IPS-15b (cell line): Measurements from ENCODE around the gene HNRNPM.

Experiments used
- H3K27me3 ChIP-seq: one replicate; pipeline ENCODE4 v1.6.1; 2013; ENCODE audit warnings: low read length; ENCODE audit not compliant: control insufficient read depth, insufficient read depth
- H3K36me3 ChIP-seq: one replicate; pipeline ENCODE4 v1.6.1; 2013; ENCODE audit warnings: low read length; ENCODE audit not compliant: control insufficient read depth, insufficient read depth
- H3K4me1 ChIP-seq: one replicate; pipeline ENCODE4 v1.6.1; 2013; ENCODE audit warnings: mild to moderate bottlenecking, low read length; ENCODE audit not compliant: control insufficient read depth, insufficient read depth
- H3K4me3 ChIP-seq: one replicate; pipeline ENCODE4 v1.5.1; 2013; ENCODE audit warnings: low read depth, low read length
- H3K9ac ChIP-seq: one replicate; pipeline ENCODE4 v1.6.1; 2013; ENCODE audit warnings: low read depth, mild to moderate bottlenecking, low read length
- H3K9me3 ChIP-seq: one replicate; pipeline ENCODE4 v1.6.1; 2013; ENCODE audit warnings: mild to moderate bottlenecking, low read length; ENCODE audit not compliant: control insufficient read depth, insufficient read depth

HNRNPM gene

DNA sequence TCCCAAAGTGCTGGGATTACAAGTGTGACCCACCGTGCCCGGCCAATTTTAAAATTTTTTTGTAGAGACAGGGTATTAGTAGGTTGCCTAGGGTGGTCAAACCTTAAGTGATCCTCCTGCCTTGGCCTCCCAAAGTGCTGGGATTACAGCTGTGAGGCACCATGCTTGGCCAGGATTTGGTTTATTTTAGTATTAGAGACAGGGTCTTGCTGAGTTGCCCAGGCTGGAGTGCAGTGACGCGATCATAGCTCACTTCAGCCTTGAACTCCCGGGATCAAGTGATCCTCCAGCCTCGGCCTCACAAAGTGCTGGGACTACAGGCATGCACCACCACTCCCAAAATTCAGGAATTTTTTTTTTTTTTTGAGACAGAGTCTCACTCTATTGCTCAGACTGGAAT is 74.6 kb downstream of the HNRNPM start:
- no peaks in the 10 kb centered on the region for H3K9me3 ChIP-seq
- no peaks in the 10 kb centered on the region for H3K27me3 ChIP-seq
- no peaks in the 10 kb centered on the region for H3K36me3 ChIP-seq
- H3K4me1 ChIP-seq = no peaks in the 10 kb centered on the region
- H3K9ac ChIP-seq = no peak overlapping the region
- no peak overlapping the region for H3K4me3 ChIP-seq

GRCh38 chr19:8525401-8525684 is 80.6 kb downstream of the HNRNPM start:
- Histone ChIP-seq H3K4me1 (no peaks in the 10 kb centered on the region), H3K9ac (no peak overlapping the region), H3K36me3 (no peaks in the 10 kb centered on the region), H3K27me3 (peaks cover 3% of the 10 kb centered on the region), H3K4me3 (no peak overlapping the region), H3K9me3 (no peaks in the 10 kb centered on the region)

- Histone ChIP-seq H3K4me3 (peak overlapping the region; percentile 77), H3K9me3 (no peaks in the 10 kb centered on the region), H3K9ac (no peak overlapping the region), H3K4me1 (no peaks in the 10 kb centered on the region), H3K27me3 (peaks cover 3% of the 10 kb centered on the region), H3K36me3 (no peaks in the 10 kb centered on the region)
These were observed 81.7 kb downstream of the HNRNPM start for GRCh38 chr19:8526345-8527091.

DNA sequence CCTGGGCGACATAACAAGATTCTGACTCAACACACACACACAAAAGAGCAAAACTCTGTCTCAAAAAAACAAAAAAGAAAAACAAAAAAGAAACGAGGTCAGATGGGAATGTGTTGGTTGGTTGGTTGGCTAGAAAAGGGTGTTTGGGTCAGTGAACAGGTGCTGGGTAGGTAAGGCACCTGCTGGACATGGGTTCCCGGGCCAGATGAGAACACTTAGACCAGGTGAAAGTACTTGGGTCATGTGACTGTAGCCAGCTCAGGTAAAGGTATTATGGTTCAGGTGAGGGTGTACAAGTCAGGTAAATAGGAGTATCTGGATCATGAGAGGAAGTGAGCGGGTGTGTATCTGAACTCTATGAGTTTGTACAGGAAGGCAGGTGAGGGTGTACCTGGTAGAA is 83.7 kb downstream of the HNRNPM start:
- no peak overlapping the region for H3K9ac ChIP-seq
- H3K36me3 ChIP-seq = no peaks in the 10 kb centered on the region
- H3K4me3 ChIP-seq = no peak overlapping the region
- no peaks in the 10 kb centered on the region for H3K9me3 ChIP-seq
- H3K4me1 ChIP-seq = no peaks in the 10 kb centered on the region
- peaks cover 3% of the 10 kb centered on the region for H3K27me3 ChIP-seq

DNA sequence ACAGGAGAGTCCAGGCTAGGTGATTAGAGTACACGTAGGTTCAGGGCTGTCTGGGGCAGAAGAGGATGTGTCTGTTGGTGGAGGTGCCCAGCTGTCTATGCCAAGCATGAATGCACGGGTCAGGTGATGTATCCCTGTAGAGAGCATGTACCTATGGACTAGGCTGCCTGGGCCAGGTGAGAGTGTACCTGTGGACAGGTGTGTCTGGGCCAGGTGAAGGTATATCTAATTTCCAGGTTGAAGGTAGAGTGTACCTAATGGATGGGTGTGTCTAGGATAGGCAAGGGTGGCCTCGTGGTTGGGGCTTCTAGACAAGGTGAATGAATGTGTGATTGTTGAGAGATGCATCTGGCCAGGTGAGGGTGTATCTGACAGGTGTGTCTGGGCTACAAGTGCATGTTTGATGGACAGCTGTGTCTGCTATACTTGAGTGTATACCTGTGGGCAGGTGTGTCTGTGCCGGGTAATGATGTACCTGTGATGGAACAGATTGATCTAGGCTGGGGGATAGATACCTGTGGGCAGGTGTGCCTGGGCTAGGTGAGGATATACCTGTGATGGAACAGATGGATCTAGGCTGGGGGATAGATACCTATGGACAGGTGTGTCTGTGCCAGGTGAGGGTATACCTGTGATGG is 84.7 kb downstream of the HNRNPM start:
- H3K4me1 ChIP-seq = no peaks in the 10 kb centered on the region
- no peaks in the 10 kb centered on the region for H3K36me3 ChIP-seq
- no peak overlapping the region for H3K9ac ChIP-seq
- H3K4me3 ChIP-seq = no peak overlapping the region
- peaks cover 3% of the 10 kb centered on the region for H3K27me3 ChIP-seq
- no peaks in the 10 kb centered on the region for H3K9me3 ChIP-seq

- H3K36me3 ChIP-seq = no peaks in the 10 kb centered on the region
- H3K9me3 ChIP-seq = no peaks in the 10 kb centered on the region
- H3K4me3 ChIP-seq = no peak overlapping the region
- no peak overlapping the region for H3K9ac ChIP-seq
- H3K27me3 ChIP-seq = peaks cover 3% of the 10 kb centered on the region
- no peaks in the 10 kb centered on the region for H3K4me1 ChIP-seq
These were observed 85.4 kb downstream of the HNRNPM start for GRCh38 chr19:8530061-8530679.

GRCh38 chr19:8531470-8531869 is 86.7 kb downstream of the HNRNPM start:
- H3K4me3 ChIP-seq = no peak overlapping the region
- H3K4me1 ChIP-seq = no peaks in the 10 kb centered on the region
- H3K9ac ChIP-seq = no peak overlapping the region
- no peaks in the 10 kb centered on the region for H3K9me3 ChIP-seq
- no peaks in the 10 kb centered on the region for H3K36me3 ChIP-seq
- H3K27me3 ChIP-seq = peaks cover 3% of the 10 kb centered on the region

DNA sequence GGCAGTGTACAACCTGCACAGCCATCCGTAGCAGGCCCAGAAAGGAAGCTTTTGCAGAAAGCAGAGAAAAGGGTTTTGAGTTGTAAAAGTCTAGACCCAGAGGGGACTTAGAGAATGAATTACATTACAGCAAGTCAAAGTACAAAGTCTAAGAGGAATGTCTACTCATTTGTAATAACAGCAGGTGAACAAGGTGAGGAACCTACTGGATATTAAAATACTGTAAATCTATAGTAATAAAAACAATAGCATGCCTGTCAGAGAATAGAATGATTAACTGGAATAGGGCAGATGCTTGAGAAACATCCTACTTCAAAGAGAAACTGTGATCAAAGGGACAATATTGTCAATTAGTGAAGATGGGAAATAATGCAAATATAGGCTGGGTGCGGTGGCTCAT is 87.5 kb downstream of the HNRNPM start:
- no peak overlapping the region for H3K9ac ChIP-seq
- no peaks in the 10 kb centered on the region for H3K9me3 ChIP-seq
- H3K4me3 ChIP-seq = no peak overlapping the region
- H3K27me3 ChIP-seq = no peaks in the 10 kb centered on the region
- H3K4me1 ChIP-seq = no peaks in the 10 kb centered on the region
- no peaks in the 10 kb centered on the region for H3K36me3 ChIP-seq

DNA sequence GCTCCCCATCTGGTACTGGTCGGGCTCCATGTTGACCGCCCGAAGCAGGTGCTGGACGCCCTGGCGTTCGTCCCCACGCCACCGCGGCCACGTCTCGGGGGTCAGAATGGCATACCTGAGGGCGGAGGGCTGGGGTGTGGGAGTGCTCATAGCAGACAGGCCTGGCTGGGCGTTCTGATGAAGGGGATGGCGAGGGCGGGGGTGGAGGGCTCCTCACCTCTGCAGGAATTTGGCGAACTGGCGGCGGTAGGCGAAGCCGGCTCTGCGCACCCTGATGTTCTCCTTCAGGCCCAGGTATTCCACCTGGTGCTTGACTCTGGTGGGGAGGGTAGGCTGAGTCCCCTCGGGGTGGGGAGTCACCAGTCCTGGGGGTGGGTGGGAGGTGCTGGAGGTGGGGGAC is 91.5 kb downstream of the HNRNPM start:
- H3K4me1 ChIP-seq = no peaks in the 10 kb centered on the region
- H3K4me3 ChIP-seq = no peak overlapping the region
- H3K27me3 ChIP-seq = no peaks in the 10 kb centered on the region
- no peaks in the 10 kb centered on the region for H3K36me3 ChIP-seq
- no peak overlapping the region for H3K9ac ChIP-seq
- no peaks in the 10 kb centered on the region for H3K9me3 ChIP-seq

GRCh38 chr19:8537099-8537498 is 92.3 kb downstream of the HNRNPM start:
- Histone ChIP-seq H3K9me3 (no peaks in the 10 kb centered on the region), H3K9ac (no peak overlapping the region), H3K4me3 (no peak overlapping the region), H3K4me1 (no peaks in the 10 kb centered on the region), H3K36me3 (no peaks in the 10 kb centered on the region), H3K27me3 (no peaks in the 10 kb centered on the region)
